Breast epithelium (tissue), 4 donors: ENCODE results near the gene KLHDC10. TPM values are rescaled to one million over a fixed set of nuclear protein-coding genes. Genes with fewer than 3 reads are reported as not detected.

Experiments
- DNase-seq, 2 donors: peaks; one replicate each; pipeline ENCODE4 v3.0.0-alpha.2; 2019; ENCODE audit warnings: low spot score in 2 of 2
- H3K27ac ChIP-seq, 2 donors: fragments of 200-600 bp; sonication (generic) in 1 of 2; one replicate each; pipeline ENCODE4 v1.5.1; 2016 to 2019; ENCODE audit warnings: mild to moderate bottlenecking in 1 of 2
- H3K27me3 ChIP-seq, 2 donors: fragments of 200-600 bp; sonication (generic) in 1 of 2; one replicate each; pipeline versions ENCODE4 v1.5.1 to v1.6.0; 2017 to 2019; ENCODE audit warnings: control low read depth in 1 of 2, mild to moderate bottlenecking in 1 of 2
- H3K36me3 ChIP-seq: fragments of 200-600 bp; one replicate; pipeline ENCODE4 v1.5.1; 2019
- H3K4me1 ChIP-seq, 2 donors: fragments of 200-600 bp; sonication (generic); one replicate each; pipeline ENCODE4 v1.5.1; 2016 to 2019; ENCODE audit warnings: control low read depth in 1 of 2
- H3K4me3 ChIP-seq, 3 donors: fragments of 200-600 bp; sonication (generic); 1 replicate in 2 of 3; 2 replicates in 1 of 3; pipeline ENCODE4 v1.5.1; 2016 to 2019; ENCODE audit warnings: mild to moderate bottlenecking in 3 of 3, moderate library complexity in 2 of 3
- H3K9me3 ChIP-seq, 2 donors: fragments of 200-600 bp; sonication (generic) in 1 of 2; one replicate each; pipeline ENCODE4 v1.5.1; 2016 to 2019; ENCODE audit warnings: control low read depth in 1 of 2
- POLR2A ChIP-seq: fragments of 450-650 bp; IDR thresholded peaks from one replicate; pipeline ENCODE4 v1.6.1; 2016; ENCODE audit warnings: antibody characterized with exemption, mild to moderate bottlenecking, moderate library complexity
- POLR2AphosphoS5 ChIP-seq, 3 donors: sonication (generic); formaldehyde crosslinking; IDR thresholded peaks; one replicate each; pipeline ENCODE4 v1.6.1; 2017; ENCODE audit warnings: antibody characterized with exemption in 3 of 3
- intact Hi-C: fragments of 100-400 bp; cut with DNase I; formaldehyde crosslinking; loops from one replicate; pipeline ENCODE4 v1.15.1; 2023; ENCODE audit warnings: low total_unique reads
- total RNA-seq, 3 donors: library from RNA; depleted of rRNA; stranded (reverse); fragments of >200 nt; gene quantifications; one replicate each; pipeline ENCODE4 v1.1.0, GENCODE V29; 2016
- TF ChIP-seq, protein P1 (sequence below), 3 donors: fragments of 450-650 bp; IDR thresholded peaks; one replicate each; pipeline ENCODE4 v1.5.1; 2016 to 2017; ENCODE audit warnings: antibody characterized with exemption in 3 of 3, mild to moderate bottlenecking in 3 of 3, moderate library complexity in 3 of 3

KLHDC10 gene
- total RNA-seq, 3 donors from 2014 or later: 23.3 to 28.0 (median 28.0) TPM

DNA sequence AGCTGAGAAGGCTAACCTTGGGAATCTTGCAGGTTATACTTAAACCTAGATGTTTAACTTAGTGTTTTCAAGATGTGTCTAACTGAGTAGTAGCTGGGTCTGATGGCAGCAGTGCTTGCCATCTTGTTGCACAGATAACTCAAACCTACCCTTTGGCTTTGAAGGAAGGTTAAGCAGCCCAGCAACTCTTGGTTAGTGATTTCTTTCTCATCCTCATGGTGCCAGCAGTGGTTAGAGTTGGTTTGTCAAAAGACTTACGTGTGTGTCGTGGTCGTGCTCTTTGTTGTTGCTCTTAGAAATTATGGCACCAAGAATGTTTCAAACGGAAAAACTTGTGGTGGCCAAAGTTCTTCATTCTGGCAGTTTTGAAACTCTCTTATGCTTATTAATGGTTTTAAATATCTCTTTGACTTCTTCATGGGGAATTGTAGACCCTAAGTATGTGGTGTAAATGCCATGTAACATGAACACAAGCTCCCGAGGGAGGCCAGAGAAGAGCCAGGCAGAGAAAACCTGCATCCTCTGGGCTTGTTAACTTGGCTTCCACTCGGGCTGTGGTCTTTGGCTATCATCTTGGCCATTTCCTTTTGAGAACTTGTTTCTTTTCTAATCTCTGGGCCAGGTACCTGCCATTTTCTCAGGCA, 61.0 kb downstream of the KLHDC10 start:
- H3K4me1 ChIP-seq: no peaks in the 10 kb centered on the region
- intact Hi-C loops: no loop called here
- no peak overlapping the region for H3K27ac ChIP-seq
- H3K27me3 ChIP-seq: no peaks in the 10 kb centered on the region
- DNase-seq: no peak
- no peaks in the 10 kb centered on the region for H3K9me3 ChIP-seq
- H3K4me3 ChIP-seq: no peak overlapping the region
- no peaks in the 10 kb centered on the region for H3K36me3 ChIP-seq
- TF ChIP-seq, protein P1, sequence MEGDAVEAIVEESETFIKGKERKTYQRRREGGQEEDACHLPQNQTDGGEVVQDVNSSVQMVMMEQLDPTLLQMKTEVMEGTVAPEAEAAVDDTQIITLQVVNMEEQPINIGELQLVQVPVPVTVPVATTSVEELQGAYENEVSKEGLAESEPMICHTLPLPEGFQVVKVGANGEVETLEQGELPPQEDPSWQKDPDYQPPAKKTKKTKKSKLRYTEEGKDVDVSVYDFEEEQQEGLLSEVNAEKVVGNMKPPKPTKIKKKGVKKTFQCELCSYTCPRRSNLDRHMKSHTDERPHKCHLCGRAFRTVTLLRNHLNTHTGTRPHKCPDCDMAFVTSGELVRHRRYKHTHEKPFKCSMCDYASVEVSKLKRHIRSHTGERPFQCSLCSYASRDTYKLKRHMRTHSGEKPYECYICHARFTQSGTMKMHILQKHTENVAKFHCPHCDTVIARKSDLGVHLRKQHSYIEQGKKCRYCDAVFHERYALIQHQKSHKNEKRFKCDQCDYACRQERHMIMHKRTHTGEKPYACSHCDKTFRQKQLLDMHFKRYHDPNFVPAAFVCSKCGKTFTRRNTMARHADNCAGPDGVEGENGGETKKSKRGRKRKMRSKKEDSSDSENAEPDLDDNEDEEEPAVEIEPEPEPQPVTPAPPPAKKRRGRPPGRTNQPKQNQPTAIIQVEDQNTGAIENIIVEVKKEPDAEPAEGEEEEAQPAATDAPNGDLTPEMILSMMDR (IDR thresholded peaks at IDR 0.05): no peak
- TF ChIP-seq POLR2AphosphoS5 (IDR thresholded peaks at IDR 0.05) (no peak), POLR2A (no peak)

DNA sequence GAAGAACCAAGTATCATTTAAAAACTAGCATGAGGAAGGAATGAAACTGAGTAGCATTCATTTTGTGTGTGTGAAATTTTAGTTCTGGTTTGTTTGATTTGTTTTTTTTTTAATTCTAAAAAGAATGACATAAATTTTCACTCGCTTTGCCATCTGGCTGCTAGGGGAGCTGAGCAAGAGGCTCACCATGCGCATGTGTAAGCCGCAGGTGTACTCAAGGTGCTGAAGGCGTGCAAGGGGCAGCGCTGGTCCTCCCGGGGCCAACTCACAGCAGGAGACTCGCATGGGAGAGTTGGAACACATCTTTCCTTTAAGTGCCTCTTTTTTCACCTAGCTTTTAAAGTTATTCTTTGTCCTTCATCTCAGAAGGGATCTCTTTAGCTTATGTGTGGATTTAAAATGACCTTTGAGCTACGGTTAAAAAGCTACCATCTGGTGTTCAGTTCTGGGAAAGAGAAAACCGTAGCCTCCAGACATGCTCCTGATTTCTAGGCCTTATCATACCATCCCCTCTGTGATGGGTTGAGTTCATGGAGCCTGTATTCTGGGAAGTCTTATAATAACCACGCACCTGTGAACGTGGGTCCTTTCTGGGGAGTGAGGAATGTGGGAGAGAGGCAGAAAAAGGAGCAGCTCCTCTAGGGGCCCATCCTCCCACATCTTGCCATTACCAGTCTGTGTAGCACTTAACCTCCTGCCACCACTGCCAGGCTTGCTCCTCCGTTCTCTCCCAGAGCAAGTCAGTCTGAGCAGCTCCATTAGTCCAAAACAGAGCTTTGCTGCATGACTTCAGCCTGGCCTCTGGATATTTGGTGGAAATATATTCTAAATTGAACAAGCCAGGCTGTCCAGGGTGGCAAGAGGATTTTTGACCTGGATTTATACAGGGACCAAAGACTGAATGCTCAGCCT, 61.9 kb downstream of the KLHDC10 start:
- no peak for DNase-seq
- Histone ChIP-seq H3K27ac (peak overlapping the region in 1 of 2 donors; percentile 34), H3K9me3 (no peaks in the 10 kb centered on the region), H3K4me1 (no peaks in the 10 kb centered on the region), H3K4me3 (no peak overlapping the region), H3K27me3 (no peaks in the 10 kb centered on the region), H3K36me3 (no peaks in the 10 kb centered on the region)
- TF ChIP-seq POLR2AphosphoS5 (IDR thresholded peaks at IDR 0.05): no peak
- TF ChIP-seq, protein P1 (IDR thresholded peaks at IDR 0.05): no peak
- no peak for TF ChIP-seq POLR2A
- intact Hi-C loops: no loop called here

DNA sequence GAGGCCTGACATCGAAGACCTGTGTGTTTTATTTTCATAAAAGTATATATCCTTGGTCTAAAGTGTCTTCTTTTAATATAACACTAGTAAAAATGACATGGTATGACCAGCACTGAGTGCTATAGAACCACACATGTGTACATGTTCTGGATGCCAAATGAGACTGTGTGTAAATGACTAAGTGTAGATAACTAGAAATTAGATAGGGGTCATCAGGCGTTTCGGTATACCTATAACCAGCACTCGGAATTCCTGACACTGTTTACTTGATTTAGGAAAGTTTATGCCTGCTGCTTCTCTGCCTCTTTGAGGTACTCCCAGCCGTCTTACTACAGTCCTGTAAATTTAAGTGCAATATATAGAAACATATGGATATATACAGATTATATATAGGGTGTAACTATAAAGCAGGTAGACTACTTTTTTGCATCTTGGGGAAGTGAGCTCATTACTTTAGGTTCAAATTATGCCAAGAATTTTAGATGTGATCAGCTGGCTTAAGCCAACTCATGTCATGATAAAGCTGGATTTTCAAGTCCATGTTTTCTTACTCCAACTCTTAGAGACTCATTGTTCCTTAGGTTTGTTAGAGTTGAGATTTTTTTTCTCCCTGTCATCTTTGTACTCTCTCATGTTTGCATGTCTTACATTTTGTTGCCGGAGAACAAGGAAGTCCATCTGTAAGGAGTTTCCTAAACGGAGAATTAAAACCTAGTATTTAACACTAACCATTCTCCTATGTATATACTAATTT, 62.9 kb downstream of the KLHDC10 start:
- H3K36me3 ChIP-seq: no peaks in the 10 kb centered on the region
- H3K4me3 ChIP-seq: no peak overlapping the region
- peak overlapping the region in 1 of 2 donors; percentile 34 for H3K27ac ChIP-seq
- H3K9me3 ChIP-seq: no peaks in the 10 kb centered on the region
- no peak for DNase-seq
- intact Hi-C loops: no loop called here
- no peaks in the 10 kb centered on the region for H3K27me3 ChIP-seq
- H3K4me1 ChIP-seq: no peaks in the 10 kb centered on the region
- TF ChIP-seq POLR2A (no peak), POLR2AphosphoS5 (IDR thresholded peaks at IDR 0.05) (no peak)
- TF ChIP-seq, protein P1 (IDR thresholded peaks at IDR 0.05): no peak

DNA sequence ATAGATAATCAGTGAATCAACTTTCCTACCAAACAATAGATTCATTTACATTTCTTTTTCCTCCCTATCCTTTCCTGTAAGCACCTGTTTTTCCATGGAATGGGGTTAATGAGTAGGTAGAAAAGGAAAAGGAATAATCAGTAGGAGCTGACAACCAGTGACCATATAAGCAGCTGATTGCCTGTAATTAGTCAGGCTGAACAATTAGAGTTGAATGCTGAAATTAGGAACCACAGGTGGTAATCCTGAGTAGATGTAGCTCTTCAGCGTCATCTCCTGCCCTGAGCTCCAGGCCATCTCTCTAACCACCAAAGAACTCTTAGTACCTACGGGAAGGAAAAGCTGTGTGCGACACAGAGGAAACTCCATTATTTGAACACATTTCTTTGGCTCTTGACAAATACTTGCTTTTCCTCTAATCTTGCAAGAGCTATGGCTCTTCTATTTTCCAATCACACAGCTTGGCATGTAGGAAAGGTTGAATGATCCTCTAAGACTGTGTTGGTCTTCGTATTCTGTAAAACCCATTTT, 63.8 kb downstream of the KLHDC10 start:
- Histone ChIP-seq H3K36me3 (no peaks in the 10 kb centered on the region), H3K4me1 (no peaks in the 10 kb centered on the region)

More for the DNA sequence above, 63.8 kb downstream of the KLHDC10 start:
- Histone ChIP-seq H3K27me3 (no peaks in the 10 kb centered on the region), H3K9me3 (no peaks in the 10 kb centered on the region), H3K27ac (no peak overlapping the region), H3K4me3 (no peak overlapping the region)
- intact Hi-C loops: no loop called here
- no peak for TF ChIP-seq POLR2A
- no peak for TF ChIP-seq POLR2AphosphoS5 (IDR thresholded peaks at IDR 0.05)
- TF ChIP-seq, protein P1 (IDR thresholded peaks at IDR 0.05): no peak
- DNase-seq: no peak
